Kidney capillary endothelial cell (primary cell): ENCODE results near the gene CRB1.
"Not testable (repeated sequence)": the region's sequence is repeated elsewhere in the genome, so short reads cannot be mapped to it uniquely, and the experiment has no call there.

Source experiments
- DNase-seq: peaks from one replicate; pipeline ENCODE4 v3.0.0-alpha.2; 2018; ENCODE audit warnings: low spot score

CRB1 gene

DNA sequence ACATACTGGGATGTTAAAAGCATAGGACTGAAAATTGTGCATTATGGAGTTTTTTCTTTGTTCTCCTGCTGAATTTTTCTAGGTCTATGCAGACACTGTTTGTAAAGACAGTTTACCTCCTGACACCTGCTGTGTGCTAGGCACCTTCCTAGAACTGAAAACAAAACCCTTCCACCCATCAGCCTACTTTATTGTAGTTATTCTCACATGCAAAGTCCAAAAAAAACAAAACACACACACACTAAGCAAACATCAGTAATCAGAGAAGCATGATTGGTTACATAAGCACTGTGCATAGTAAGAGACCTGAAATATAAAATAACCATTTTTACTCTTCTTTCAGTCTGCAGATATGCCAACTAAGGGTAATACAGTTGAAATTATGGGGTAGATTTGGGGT is 195.1 kb downstream of the CRB1 start:
- DNase-seq: no peak

DNA sequence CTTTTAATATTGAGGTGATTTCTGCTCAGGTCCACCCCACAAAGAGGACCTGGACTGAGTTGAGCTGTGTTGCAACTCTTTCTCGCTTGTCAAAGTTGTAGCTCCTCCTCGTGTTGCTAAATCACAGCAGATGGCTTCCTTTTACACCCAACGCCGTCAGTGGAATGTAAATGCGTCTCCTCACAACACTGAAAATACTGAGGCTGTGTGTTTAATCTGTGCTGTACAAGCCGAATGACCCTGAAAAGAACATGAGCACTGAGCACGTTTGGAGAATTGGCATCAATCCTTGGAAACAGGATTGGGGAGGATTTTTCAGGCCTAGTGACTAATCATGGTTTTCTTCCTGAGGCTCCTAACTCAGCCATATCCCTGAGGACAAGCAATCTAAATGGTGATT is 196.0 kb downstream of the CRB1 start:
- DNase-seq: no peak

DNA sequence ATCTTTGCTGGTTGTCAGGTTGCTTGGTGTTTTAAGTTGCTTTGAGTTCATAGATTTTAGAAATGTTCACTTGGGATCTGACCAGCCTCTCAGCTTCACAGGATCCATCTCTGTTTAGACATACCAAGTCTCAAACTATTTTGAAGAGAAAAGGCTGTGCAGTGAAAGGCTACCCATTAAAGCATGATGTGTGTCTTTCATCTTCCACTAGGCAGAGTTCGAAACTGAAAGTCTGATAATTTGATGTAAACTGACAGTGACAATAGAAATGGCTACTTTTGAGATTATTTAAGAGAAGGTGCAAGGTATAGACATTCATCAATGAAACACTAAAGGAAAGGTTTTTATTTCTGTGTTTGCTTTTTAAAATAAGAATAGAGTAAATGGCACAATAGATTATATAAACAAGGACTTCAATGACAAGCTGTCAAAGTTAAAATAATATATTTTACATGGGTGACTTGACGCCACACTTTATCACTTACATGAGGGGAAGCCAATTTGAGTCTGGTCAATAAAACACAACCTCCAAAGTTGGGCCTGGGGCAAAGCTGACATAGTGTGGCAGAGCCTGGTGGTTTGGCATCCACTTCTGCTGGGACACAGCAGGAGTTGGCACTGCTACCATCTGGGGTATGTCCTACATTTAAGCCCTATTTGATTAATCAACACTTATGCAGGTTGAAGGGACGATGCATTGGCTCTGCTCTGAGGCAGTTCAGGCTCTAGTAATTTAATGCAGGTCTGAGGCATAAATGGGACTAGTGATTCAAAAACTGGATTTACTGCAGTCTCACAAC is 197.7 kb downstream of the CRB1 start:
- no peak for DNase-seq

GRCh38 chr1:197466813-197467212 is 198.8 kb downstream of the CRB1 start:
- DNase-seq: no peak

DNA sequence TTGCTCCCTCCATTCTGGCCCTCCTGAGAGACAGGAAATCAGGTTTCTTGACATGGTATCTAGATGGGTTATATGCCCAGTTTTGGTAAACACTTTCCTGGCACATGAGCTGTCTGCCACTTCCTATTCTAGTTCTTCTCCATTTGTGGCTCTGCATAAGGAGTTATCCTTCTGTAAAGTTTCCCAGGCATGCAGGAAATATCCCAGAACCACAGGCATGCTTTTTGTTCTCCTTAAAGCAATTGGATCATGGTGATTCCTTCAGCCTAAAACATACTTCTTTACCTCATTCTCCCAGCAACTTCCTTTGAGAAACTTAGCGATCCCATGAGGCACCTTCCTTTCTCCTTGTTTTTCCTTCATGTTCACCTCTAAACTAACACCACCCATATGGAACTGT is 199.8 kb downstream of the CRB1 start:
- no peak for DNase-seq

DNA sequence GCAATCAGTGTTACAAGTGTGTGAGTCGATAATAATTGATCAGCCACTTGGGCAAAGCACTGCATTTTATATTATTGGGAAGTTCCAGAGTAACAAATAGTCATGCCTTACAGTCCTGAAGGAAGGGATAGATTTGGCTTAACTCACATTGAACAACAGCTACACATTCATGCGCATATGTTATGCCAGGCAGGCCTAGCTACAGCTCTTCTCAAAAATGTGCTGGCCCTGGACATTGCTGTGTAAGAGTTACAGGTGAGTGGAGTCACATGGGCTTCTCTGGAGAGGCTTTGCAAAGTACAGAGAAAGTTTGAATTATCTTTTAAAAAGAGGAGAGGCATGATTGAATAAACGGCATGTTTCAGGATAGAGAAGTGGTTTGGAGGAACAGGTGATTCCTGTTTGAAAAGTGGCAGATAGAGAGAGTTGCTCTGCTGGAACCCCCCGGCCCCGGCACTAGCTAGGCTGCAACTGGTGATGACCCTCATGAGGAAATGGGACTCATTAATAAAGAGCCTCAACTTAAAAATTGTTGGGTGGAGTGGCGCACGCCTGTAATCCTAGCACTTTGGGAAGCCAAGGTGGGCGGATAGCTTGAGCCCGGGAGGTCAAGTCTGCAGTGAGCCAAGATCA is 200.6 kb downstream of the CRB1 start:
- DNase-seq: no peak

DNA sequence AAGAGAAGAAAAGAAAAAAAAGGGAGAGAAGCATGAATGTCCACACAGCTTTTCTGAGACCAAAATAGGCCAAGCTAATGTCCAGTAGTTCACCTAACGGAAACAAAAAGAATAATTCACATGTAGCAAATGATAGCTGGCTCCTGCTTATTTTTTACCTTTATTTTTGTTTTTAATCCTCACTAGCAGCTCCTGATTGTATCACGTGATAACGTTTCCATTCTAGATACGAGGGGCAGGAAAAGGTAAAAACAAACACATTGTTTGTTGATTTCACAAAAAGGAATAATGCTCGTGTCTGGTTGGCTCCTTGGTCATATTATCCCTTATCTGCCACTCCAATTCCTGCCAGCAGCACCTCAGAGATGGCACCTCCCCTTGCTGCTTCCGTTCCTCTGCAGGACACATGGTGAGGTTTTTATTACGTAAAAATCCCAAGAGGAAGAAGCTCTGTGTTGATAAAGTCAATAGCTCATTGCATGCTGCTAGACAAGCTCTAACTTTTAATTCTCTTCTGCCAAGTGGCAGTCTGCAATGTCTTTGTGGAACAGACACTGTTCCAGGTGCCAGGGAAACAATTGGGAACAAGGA is 201.7 kb downstream of the CRB1 start:
- no peak for DNase-seq

DNA sequence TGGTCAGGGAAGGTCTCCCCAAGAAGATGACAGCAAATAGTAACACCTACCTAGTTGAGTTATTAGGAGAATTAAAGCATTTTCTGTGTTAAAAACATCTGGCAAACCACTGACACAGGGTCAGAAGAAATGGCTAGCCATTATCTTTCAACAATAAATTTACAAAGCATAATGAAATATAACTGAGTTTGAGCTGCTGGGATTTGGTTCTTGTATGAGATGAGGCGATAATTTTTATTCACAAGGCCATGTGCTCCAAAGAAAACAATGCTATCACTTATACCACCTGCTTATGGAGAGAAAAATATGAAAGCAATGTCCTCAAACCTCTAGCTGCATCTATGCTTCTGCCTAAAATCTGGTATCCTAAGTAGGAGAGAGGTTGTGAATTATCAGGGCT is 202.3 kb downstream of the CRB1 start:
- no peak for DNase-seq

GRCh38 chr1:197471248-197471985 is 203.4 kb downstream of the CRB1 start:
- no peak for DNase-seq

GRCh38 chr1:197472141-197472540 is 204.1 kb downstream of the CRB1 start:
- no peak for DNase-seq

GRCh38 chr1:197480446-197480845 is 212.4 kb downstream of the CRB1 start:
- DNase-seq: no peak

DNA sequence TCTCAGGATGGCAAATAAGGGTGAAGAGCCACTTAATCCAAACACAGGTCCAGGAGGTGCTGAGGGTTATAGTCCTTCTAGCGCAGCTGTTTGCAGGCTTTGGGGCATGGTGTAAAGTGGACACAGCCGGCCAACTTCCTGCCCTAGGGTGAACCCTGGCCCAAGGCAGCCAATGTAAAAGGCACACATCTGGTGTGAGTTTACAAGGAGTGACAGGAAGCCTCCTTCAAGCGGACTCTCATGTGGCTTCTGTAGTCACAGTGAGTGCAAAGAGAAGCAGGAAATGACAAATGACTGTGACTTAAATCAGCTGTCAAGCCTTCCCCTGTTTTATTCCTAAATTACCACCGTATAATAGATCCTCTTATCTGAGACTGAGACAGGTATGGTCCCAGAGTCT is 213.0 kb downstream of the CRB1 start:
- peak; percentile 53 for DNase-seq

GRCh38 chr1:197485790-197486189 is 217.7 kb downstream of the CRB1 start:
- no peak for DNase-seq

- no peak for DNase-seq
Observed at GRCh38 chr1:197486946-197487345, 218.9 kb downstream of the CRB1 start.

DNA sequence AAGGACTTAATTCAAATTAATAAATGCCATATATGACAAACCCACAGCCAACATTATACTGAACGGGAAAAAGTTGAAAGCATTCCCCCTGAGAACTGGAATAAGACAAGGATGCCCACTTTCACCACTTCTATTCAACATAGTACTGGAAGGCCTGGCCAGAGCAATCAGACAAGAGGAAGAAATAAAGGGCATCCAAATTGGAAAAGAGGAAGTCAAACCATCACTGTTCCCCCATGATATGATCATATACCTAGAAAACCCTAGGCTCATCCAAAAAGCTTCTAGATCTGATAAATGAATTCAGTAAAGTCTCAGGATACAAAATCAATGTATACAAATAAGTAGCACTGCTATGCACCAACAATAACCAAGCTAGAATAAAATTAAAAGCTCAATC is 223.5 kb downstream of the CRB1 start:
- DNase-seq: not testable (repeated sequence)

DNA sequence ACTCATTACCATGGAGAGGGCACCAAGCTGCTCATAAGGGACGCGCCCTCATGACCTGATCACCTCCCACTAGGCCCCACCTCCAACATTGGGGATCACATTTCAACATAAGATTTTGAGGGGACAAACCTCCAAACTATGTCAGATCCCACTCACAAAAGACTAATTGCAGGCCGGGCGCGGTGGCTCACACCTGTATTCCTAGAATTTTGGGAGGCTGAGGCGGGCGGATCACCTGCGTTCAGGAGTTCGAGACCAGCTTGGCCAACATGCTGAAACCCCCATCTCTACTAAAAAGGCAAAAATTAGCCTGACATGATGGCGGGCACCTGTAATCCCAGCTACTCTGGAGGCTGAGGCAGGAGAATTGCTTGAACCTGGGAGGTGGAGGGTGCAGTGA is 228.7 kb downstream of the CRB1 start:
- no peak for DNase-seq

- no peak for DNase-seq
Observed at GRCh38 chr1:197510691-197511378, 242.8 kb downstream of the CRB1 start.

DNA sequence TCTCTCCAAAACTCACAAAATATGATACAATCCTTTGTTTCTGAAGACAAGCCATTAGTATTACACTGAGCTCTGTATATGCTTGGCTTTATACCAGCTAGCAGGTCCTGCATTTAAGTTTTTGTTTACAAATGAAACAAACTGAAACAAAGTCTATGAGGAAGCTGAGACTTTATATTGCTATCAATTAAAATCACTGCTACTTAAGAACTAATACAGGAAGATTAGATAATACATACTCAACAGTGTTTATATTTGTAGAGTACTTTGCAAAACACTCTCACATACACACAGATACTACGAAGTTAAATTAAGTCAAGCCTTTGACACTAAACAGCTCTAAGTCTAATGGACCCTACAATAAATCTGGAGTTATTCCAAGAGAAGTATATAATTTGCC is 247.4 kb downstream of the CRB1 start:
- no peak for DNase-seq

DNA sequence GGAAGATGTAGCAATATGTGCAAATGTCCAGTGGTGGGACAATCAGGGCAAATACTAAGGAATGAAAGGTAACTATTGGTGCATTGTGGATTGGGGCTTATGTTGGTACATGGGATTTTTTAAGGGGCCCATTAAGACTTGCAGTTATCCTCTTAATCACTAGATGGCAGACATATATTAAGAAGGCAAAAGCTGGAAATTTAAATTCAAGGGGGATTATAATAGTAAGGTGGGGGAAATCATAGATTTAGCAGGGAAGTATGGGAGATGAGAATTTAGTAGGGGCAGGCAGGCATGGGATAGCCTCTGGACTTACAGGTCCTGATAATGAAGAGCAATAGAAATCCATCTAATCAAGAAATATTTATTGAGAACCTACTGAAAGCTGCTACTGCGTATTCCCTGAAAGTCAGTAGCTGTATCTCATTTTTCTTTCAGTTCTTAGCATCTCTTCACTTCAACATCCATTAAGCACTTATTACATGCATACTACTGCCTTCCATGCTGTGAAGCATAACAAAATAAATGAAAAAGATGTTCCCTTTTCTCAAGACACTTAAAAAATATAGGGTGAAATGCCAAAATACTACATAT is 251.8 kb downstream of the CRB1 start:
- DNase-seq: peak; percentile 10

GRCh38 chr1:197521118-197521739 is 253.2 kb downstream of the CRB1 start:
- peak; percentile 33 for DNase-seq

GRCh38 chr1:197526736-197527371 is 258.8 kb downstream of the CRB1 start:
- DNase-seq: peak; percentile 38
